ENCODE results near the gene YIF1A. TPM values are rescaled to one million over a fixed set of nuclear protein-coding genes. Genes with fewer than 3 reads are reported as not detected.

YIF1A gene
- total RNA-seq, 2 donors from 2014 or later: 65.4 to 155 TPM

GRCh38 chr11:66285250-66285947 lies 3.5 kb downstream of the YIF1A start:
- no peaks in the 10 kb centered on the region for H3K27me3 ChIP-seq (replicated peaks; ENCODE audit: insufficient read depth)
- H3K36me3 ChIP-seq: peaks cover 4% of the 10 kb centered on the region
- no peak overlapping the region for H3K4me3 ChIP-seq
- H3K4me1 ChIP-seq (ENCODE audit: control insufficient read depth in 1 of 2, low read depth in 2 of 2): peaks cover 22 to 41% of the 10 kb centered on the region in 2 donors
- ATAC-seq (ENCODE audit: insufficient number of reproducible peaks, low FRiP score, low read depth) (no peak), DNase-seq (ENCODE audit: low spot score) (no peak)
- no peaks in the 10 kb centered on the region for H3K9me3 ChIP-seq
- no peak overlapping the region for H3K27ac ChIP-seq
- no peak for TF ChIP-seq CTCF (IDR thresholded peaks at IDR 0.05)

GRCh38 chr11:66284526-66285078 lies 4.3 kb downstream of the YIF1A start:
- no peak overlapping the region for H3K4me3 ChIP-seq
- no peaks in the 10 kb centered on the region for H3K9me3 ChIP-seq
- peaks cover 4% of the 10 kb centered on the region for H3K36me3 ChIP-seq
- ATAC-seq (ENCODE audit: insufficient number of reproducible peaks, low FRiP score, low read depth): no peak
- peaks cover 15 to 34% of the 10 kb centered on the region in 2 donors for H3K4me1 ChIP-seq (ENCODE audit: control insufficient read depth in 1 of 2, low read depth in 2 of 2)
- no peak for DNase-seq (ENCODE audit: low spot score)
- no peak overlapping the region for H3K27ac ChIP-seq
- H3K27me3 ChIP-seq (replicated peaks; ENCODE audit: insufficient read depth): no peaks in the 10 kb centered on the region
- TF ChIP-seq CTCF (IDR thresholded peaks at IDR 0.05): no peak

- H3K36me3 ChIP-seq: peaks cover 4% of the 10 kb centered on the region
- no peak for DNase-seq (ENCODE audit: low spot score)
- no peak overlapping the region for H3K27ac ChIP-seq
- peaks cover 14 to 33% of the 10 kb centered on the region in 2 donors for H3K4me1 ChIP-seq (ENCODE audit: control insufficient read depth in 1 of 2, low read depth in 2 of 2)
- no peak for ATAC-seq (ENCODE audit: insufficient number of reproducible peaks, low FRiP score, low read depth)
- no peak overlapping the region for H3K4me3 ChIP-seq
- TF ChIP-seq CTCF (IDR thresholded peaks at IDR 0.05): no peak
- H3K27me3 ChIP-seq (replicated peaks; ENCODE audit: insufficient read depth): no peaks in the 10 kb centered on the region
- H3K9me3 ChIP-seq: no peaks in the 10 kb centered on the region
Measured at GRCh38 chr11:66283461-66284105, 5.4 kb downstream of the YIF1A start.

GRCh38 chr11:66282468-66283455 lies 6.2 kb downstream of the YIF1A start:
- no peak overlapping the region for H3K4me3 ChIP-seq
- ATAC-seq (ENCODE audit: insufficient number of reproducible peaks, low FRiP score, low read depth) (peak; percentile 72), DNase-seq (ENCODE audit: low spot score) (peak; percentile 95)
- peak; percentile 99 for TF ChIP-seq CTCF (IDR thresholded peaks at IDR 0.05)
- peaks cover 4% of the 10 kb centered on the region for H3K36me3 ChIP-seq
- no peaks in the 10 kb centered on the region for H3K9me3 ChIP-seq
- H3K27me3 ChIP-seq (replicated peaks; ENCODE audit: insufficient read depth): no peaks in the 10 kb centered on the region
- H3K4me1 ChIP-seq (ENCODE audit: control insufficient read depth in 1 of 2, low read depth in 2 of 2): peaks cover 8 to 27% of the 10 kb centered on the region in 2 donors
- H3K27ac ChIP-seq: no peak overlapping the region
